NCI-H524 treated with DMSO at 0.1 percent for 48 hours (cell line): ENCODE data around the gene RET.

Experiments used
- DNase-seq: peaks from one replicate; lab custom pipeline; 2025; lab: John Stamatoyannopoulos, UW

Gene RET

DNA sequence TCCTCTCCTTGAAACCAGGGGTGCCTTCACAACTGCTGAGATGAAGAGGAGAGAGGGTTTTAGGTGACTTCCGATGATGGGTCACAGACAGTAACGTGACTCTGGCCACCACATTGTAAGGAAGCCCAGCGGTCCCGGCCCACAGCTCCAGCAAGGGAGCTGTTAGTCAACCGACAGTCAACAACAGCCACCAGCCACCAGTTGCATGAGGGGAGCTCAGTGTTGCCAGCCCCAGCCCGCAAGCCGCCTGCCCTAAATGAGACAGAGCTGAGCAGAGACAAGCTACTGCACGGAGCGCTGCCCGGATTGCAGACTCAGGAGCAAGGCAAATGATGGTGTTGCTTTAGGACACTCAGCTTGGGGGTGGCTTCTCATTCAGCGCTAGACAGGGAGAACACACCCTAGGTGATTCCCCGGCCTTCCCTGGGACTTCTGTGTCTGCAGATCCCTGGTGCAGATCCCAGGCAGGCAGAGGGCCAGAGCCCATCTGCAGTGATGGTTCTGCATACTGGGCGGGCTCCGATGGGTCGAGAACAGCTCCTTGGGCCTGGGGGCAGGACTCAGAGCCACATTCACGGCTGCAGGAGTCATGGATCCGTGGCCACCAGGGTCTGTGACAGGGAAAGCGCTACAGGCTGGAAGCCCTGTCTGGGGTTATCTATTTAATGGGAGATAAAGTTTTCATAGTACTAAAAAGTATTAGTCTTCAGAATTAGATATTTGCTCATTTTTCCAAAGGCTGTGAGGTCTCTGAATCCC is 14.3 kb upstream of the RET start:
- DNase-seq = no peak

DNA sequence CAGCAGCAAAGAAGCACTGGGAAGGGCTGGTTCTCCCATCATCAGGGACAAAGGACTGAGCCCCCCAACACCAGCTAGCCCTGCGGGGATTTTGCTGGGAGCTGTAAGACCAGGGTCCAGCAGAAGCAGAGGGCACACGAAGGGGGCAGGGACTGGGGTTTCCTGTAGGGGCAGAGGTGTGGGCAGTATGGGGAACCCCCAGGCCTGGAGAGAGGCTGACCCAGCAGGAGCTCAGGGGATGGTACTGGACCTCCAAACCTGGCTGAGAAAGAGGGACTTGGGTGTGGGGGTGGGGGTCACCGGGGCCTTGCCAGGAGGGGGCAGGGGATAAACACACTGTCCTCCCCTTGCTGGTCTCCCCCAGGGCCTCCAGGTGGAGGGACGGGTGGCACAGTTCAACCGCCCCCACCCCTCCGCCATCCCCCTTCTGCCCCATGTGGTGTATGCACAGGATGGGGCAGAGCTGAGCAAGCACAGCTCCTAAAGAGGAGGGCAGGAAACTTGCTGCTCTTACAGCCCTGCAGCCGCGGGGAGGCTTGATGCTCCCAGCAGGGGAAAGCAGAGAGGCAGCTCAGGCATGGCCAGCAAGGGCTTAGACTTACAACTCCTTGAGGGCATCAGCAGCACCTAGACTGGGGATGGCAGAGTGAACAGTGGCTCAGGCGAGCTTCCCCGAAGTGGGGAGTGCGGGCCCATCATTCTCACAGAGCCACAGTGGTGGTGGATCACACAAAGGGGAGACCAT is 12.4 kb upstream of the RET start:
- no peak for DNase-seq

DNA sequence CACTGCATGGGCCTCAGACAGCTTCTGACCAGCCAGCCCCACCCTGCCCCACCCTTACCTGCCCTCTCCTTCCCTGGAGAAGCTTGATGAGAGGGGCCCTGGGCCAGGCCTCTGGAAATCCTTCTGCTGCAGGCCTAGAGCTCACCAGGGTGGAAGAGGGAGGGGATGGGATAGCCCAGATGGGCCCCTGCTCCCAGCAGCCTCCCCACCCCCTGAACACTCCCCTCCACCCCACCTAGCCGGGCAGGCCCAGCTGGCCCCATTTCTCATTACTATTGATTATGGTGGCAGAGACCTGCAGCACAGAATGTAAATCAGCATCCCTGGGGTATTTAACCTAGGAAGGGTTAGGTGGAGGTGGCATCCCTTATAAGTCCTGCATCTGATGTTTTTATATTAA is 11.6 kb upstream of the RET start:
- no peak for DNase-seq

DNA sequence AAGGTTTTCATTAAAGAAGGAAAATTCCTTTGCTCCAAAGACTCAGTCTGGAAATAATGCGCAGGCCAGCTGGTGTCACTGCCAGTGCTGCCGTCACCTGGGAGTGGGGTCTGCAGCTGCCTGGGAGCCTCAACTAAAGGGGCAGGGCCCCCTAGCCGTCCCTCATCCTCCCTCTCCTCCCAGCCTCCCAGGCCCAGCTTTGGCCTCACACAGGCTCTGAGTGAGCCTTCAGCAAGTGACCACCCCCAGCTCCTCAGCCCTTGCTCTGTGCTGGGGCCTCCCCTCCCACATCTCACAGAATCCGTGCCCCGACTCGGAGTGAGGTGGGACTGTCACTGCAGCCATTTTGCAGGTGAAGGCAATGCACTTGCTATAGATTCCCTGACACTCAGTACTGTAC is 11.1 kb upstream of the RET start:
- no peak for DNase-seq

DNA sequence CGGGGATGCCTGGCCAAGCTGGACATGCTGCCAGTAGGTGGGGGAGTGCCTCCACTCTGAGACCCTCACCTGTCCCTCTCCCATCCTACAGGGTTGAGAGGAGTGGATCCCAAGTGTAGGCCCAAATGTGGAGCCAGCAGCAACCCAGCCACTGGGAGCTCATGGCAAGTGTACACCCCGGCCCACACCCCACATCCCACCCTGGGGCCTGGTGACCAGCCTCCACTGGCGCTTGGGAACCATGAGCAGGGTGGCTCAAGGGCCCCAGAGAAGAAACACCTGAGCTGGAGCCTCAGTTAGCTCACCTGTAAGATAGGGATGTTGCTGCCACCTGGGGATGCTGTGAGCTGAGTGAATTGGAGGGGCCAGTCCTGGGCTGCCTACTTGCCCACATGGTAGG is 10.4 kb upstream of the RET start:
- DNase-seq = no peak

DNA sequence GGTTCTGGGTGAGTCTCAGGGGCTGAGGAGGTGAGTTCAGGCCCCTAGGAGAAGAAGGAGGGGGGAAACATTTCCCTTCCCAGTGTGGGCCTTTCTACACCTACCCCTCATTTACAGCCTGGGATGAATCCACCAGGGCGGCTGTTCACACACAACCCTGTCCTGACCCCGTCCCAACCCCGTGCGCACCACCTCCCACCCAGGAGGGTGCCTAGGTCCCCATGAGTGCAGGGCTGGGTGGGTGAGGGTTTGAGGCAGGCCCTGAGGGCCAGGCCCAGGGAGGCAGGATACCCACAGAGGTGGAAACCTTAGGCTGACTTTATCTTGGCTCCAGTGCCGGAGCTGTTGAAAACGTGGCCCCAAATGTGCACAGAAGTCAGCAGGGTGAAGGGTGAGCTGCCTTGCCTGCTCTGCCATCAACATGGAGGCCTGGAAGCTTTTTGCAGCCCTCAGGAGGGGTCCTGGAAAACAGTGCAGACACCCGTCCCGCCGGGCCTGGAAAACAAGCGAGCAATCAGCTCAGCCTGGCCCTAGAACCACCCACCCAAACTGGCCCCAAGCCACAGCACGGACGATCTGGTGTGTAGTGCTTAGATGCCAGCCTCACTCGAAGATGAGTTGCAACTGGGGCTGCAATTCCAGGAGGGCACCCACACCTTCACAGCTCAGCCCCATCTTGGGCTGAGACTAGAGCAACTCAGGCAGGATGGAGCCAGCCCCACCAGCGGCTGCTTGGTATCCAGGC is 9.3 kb upstream of the RET start:
- DNase-seq = no peak

DNA sequence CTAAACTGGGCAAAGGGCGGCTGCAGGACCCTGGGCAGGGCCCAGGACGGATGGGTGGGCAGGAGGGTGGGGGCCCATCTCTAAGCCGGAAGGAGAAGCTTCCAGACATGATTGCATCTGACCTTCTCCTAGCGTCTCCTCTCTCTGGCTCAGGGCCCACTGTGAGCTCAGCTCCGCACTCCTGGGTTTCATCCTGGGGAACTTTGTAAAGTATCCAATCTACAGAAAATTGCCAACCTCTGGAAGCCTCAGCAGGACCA is 8.8 kb upstream of the RET start:
- DNase-seq = no peak

DNA sequence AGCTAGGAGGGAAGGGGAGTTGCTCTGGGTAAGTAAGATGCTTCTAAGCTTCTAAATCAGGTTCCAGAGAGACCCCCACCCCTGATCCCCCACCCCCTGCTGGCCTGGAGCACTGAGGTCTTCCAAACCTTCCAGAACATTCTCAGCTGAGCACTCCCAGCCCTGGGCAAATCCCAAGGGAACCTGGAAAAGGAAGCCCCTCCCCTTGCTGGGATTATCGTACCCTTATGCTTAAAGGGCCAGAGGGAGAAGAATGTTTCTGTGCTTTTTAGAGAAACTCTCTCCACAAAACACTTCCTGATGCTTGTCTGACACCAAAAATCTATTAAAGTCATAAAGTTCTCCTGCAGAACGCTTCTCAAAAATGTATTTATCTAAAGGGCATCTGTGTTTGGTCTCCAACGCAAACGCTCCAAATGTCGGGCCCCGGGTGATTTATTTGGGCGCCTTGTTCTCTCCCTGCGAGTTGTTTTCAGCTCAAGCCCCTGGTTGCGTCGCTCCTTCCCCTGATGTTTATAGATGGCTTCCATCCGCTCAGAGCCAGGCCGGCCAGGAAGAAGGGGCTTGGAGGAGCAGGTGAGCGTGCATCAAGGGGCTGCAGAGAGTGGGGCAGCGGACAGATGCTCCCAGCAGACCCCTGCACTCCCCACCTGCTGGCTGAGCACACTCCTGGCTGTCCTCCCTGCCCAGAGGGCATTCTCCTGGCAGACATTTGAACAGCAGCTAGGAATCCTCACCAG is 8.2 kb upstream of the RET start:
- no peak for DNase-seq

DNA sequence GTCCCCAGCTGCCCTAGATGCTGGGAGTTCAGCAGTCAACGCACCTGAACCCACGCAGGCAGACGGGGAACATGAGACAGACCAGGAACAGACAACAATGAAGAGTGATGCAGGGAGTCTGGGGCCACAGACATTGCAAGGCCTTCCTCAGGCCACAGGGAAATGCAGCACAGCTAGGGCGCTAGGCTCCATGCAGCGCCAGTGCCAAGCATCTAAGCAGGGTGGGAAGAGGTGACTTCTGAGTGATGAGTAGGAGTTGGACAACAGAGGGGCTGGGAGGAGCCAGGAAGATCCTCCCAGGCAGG is 7.7 kb upstream of the RET start:
- no peak for DNase-seq

DNA sequence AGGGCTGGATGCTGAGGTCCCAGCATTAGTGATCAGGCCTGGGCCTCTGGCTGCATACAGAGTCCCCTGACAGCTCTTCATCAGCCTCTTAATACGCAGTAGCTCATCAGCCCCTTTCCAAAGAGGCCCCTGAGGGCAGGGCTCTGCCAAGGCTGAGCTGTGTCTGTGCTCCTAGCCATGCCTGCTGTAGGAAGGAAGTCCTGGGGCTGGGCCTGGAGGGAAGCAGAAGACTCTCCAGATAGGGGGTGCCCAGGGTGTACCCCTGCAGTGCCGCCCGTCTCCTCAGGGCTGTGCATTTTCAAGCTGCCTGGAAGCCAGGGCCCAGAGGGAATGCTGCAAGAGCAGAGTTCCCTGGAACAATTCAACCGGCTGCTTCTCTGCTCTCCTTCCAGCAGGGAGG is 7.3 kb upstream of the RET start:
- DNase-seq = no peak

DNA sequence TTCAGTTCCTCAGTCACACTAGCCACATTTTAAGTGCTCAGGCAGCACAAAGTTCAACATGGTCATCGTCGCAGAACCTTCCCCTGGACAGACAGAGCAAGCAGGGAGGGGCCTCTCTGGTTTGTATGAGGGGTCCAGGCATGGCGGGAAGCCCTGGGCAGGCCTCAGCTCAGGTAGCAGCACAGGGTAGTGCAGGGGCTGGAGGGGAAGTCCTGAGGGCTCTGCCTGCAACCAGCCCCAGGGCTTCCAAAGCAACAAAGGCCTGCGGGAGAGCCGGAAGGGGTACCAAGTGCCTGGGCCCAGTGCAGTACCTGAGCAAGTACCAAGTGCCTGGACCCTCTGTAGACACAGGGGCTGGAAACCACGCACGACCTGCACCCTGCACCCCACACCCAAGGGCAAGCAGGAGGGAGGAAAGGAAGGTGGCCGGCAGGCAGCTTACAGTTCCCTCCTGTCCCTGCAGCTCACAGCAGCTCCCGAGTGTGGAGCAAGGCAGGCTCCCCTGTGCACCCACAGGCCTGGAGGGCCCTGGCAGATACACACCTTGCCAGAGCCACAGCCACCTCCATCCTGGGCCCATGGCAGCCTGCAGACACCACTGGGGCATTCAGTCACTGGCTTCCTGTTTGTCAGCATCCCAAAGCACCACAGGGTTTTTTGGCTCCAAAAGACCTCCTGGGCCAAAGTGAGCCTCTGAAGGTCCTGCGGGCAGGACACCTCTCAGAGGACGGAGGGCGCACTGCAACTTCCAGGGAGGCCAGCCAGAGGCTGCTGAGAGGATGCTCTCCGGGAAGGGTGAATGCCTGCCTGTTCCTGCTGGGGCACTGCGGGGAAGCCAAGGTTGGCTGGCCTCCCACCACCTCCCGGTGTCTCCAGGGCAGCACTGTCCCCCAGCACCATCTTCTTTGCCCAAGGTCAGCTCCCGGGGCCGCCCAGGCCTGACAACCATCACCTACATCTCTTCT is 6.5 kb upstream of the RET start:
- no peak for DNase-seq

DNA sequence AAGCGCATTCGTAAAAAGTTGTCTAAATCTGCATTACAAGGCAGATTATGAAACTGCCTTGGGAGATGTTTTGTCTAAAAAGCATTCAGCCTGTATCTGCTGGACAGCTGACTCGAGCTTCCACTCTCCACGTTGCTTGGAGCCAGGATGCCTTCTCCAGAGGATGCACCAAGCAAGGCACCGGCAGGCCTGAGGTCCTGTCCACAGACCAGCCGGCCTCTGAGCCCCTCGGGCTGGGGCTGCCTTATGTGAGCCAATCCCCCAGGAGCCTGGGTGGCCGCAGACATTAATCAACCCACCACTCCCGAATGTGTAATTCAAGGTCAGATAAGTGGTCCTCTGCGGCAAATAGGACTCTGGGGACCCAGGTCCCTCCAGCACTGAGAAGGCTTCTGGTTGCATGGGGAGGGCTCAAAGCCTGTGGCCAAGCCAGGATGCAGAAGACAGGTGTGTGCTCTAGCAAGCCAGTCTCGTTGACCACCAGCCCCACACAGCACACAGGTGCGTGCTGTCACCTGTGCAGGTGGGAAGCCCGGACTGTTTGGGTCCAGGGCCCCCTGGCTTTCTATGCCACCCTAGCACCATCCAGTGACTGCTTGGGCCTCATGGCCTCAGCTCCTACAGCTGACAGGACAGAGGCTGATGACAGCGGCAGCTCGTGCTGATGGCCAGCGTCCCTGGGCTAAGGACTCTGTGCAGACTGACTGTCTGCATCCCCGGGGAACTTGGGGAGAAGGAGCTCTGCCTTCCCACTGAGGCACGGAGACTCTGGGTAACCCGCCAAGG is 4.8 kb upstream of the RET start:
- DNase-seq = no peak

DNA sequence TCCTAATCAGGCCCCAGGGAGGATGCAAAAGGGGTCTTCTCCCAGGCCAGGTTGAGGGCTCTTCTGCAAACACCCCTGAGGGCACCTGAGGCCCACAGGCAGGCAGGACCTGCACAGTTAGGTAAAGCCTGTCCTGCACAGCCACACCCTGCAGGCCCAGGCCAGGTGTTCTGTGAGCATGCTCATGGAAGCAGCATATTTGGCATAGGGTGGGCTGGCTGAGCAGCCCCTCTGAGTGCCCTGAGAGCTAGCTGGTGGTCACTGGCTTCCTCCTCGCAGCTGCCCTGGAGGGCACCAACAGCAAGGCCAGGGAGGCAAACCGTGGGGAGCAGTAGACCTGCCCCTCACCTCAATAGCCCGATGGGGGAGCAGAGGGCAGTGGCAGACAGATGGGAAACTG is 3.7 kb upstream of the RET start:
- DNase-seq = no peak

DNA sequence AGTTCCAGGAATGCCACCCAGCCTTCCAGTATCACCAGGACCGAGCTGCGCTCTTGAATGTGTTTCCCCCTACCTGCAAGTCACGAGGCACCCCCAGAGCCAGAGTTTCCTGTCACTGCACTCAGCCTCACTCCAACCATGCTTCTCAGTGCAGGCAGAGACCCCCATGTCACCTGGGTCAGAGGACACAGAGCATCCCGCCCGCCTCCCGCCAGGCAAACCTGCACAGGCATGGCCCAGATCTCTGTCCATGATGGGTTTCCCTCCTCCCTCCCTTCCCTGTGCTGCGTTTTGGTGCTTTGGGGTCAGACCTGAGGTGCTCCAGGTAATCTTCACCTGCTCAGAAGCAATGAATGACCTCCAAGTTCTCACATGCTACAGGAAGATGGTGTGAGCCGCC is 3.1 kb upstream of the RET start:
- no peak for DNase-seq

DNA sequence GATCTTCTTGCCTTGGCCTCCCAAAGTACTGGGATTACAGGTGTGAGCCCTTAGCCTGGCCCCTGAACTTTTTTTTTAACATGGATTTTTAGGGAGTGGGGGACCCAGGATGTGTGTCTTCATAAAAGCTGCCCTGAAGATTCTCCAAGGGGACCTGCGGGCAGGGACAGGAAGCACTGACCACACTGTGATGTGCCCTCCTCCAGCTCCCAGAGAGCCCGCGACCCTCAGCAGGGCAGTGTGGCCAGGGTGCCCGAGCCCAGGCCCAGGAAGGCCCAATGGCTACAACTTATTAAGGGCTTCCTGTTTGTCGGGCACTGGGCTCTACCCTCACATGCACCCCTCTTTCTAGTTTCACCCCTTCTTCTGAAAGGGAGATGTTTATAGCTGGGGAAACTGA is 2.5 kb upstream of the RET start:
- no peak for DNase-seq

DNA sequence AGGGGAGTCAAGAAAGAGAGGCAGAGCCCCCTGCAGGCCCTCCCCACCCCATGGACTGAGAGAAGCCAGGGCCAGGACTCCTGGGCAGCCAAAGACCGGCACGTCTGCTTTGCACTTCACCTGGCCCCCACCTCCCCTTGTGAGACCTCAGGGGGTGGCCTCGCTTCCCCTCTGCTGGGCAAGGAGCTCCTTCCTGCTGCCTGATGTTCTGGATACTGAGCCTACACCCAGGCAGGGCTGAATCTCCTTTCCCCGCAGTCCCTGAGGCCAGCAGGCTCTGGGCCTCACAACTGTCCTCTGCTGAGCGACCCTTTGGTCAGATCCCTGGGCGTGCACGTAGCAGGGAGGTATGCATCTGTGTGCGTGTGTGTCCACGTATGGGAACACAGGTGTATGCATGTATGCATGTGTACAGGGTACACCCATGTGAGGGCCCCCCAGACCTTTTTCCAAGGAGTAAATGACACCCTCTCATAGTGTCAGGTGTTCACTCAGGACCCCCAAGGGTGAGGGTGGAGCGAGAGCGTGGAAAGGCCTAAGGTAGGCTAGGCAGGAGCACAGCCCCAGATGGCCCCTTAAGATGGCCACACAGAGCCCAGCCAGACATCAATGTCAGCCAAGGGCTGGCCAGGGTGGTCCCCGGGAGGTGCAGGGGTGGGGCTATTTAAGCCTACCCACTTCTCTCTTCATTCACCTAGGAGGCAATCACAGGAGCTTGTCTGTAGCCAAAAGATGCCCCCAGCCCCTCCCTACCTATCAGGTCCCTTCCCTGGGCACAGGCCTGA is 1.9 kb upstream of the RET start:
- DNase-seq = no peak

DNA sequence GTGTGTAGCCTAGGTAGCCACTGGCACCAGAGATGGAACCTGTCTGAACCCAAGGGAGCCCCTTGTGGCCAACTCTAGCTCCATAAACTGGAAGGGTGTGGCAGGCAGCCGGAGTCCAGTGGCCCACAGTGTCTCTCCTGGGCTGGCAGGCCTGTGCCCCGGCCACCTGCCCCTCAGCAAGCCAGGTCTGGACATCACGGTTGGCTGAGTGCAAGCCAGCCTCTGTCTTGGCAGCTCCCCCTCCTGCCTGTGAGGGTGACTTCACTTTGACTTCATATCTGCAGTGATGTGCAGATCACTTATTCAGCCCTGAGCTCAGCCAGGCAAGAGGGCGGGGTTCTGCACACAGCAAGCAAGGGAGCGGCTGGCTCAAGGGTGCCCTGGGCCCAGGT is 1.3 kb upstream of the RET start:
- DNase-seq = no peak

DNA sequence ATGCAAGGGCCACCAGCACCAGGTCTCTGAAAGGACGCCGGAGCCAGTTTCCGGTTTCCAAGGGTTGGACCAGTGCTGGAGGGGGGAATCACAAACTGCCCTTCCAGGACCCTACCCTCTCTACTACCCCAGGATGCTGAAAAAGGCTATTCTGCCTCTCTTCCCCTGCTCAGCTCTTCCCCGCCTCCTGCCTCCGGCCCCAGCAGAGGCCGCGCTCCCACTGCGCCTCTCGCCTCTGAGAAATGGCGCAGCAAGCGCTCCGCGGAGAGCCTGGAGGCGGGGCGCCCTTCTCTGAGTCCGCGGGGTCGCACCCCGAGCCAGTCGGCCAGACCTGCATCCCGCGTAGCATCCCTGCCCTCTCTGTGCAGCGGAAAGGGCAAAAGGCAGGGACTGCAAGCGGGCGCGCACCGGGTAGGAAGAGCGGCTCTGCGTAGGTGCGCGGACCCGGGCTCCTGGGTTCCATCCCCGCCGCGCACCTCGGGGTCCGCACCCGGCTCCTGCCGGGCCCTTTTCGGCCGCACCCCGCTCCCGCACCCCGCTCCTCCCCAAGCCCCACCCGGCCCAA is 476 bp upstream of the RET start:
- DNase-seq = no peak

DNA sequence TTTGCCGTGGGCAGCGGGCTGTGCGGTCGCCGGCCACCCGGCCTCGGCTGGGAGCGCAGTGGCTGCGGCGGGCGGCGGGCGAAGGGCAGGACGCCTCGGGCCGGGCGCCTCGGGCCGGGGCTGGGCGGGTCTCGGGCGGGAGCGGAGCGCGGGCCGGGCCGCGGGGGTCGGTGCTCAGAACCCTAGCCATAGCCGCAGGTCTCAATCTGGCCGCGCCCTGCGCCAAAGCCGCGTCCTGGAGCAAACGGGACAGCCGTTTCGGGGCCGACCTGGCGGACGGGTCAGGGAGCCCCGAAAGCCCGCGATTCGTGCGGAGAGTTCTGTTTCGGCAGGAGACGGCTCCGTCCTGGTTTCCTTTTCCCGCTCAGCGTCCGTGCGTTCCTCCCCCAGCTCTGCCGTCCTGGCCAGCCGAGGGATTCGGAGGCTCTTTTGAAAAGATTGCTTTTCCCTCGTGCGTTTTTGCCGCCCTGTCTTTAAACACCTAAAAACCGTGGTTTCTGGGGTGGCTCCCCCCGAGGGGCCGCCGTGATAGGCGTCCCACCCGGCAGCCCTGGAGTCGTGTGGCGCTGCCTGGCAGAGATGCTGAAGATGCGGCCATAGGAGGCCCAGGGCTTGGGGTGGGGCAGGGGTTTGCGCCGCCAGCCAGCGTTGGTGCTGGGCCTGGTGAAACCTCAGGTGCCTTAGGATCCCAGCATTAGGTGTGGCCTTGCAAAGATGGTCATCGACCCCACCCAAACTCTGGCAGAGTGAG is 727 bp downstream of the RET start:
- no peak for DNase-seq
